GM23248 (cell line): ENCODE measurements around the gene CFAP54. TPM values are rescaled to one million over a fixed set of nuclear protein-coding genes. Genes with fewer than 3 reads are reported as not detected.

ENCODE experiments used
- DNase-seq: peaks from one replicate; pipeline ENCODE4 v3.0.0-alpha.2; 2015
- H2AFZ ChIP-seq: fragments of 200-600 bp; sonication (generic); 2 replicates; pipeline ENCODE4 v1.6.1; 2016; ENCODE audit warnings: antibody characterized with exemption
- H3F3A ChIP-seq: fragments of 200-600 bp; sonication (generic); 2 replicates; pipeline ENCODE4 v1.6.1; 2016; ENCODE audit warnings: mild to moderate bottlenecking, antibody characterized with exemption, mixed run types; ENCODE audit not compliant: insufficient read depth
- H3K27ac ChIP-seq: fragments of 200-600 bp; sonication (generic); 2 replicates; pipeline ENCODE4 v1.5.1; 2016; ENCODE audit warnings: mild to moderate bottlenecking
- H3K27me3 ChIP-seq: fragments of 200-600 bp; sonication (generic); replicated peaks from 2 replicates; pipeline ENCODE4 v1.6.1; 2016; ENCODE audit warnings: mild to moderate bottlenecking; ENCODE audit not compliant: insufficient read depth
- H3K36me3 ChIP-seq: fragments of 200-600 bp; sonication (generic); 2 replicates; pipeline ENCODE4 v1.6.1; 2016; ENCODE audit warnings: low read depth, mild to moderate bottlenecking
- H3K4me1 ChIP-seq: fragments of 200-600 bp; sonication (generic); 2 replicates; pipeline ENCODE4 v1.6.1; 2016; ENCODE audit warnings: mild to moderate bottlenecking; ENCODE audit not compliant: insufficient read depth
- H3K4me2 ChIP-seq: fragments of 200-600 bp; sonication (generic); one replicate; pipeline ENCODE4 v1.6.1; 2016; ENCODE audit warnings: mild to moderate bottlenecking; ENCODE audit not compliant: unreplicated experiment
- H3K4me3 ChIP-seq: fragments of 200-600 bp; sonication (generic); 2 replicates; pipeline ENCODE4 v1.5.1; 2016; ENCODE audit warnings: mild to moderate bottlenecking
- H3K79me2 ChIP-seq: fragments of 200-600 bp; sonication (generic); 2 replicates; pipeline ENCODE4 v1.6.1; 2016; ENCODE audit warnings: mild to moderate bottlenecking; ENCODE audit not compliant: insufficient read depth
- H3K9ac ChIP-seq: fragments of 200-600 bp; sonication (generic); 2 replicates; pipeline ENCODE4 v1.6.1; 2016; ENCODE audit warnings: mild to moderate bottlenecking
- H3K9me2 ChIP-seq: fragments of 200-600 bp; sonication (generic); 2 replicates; pipeline ENCODE4 v1.6.1; 2016; ENCODE audit warnings: mixed run types, mild to moderate bottlenecking, moderate library complexity; ENCODE audit not compliant: insufficient read depth
- H3K9me3 ChIP-seq: fragments of 200-600 bp; sonication (generic); one replicate; pipeline ENCODE4 v1.6.1; 2017; ENCODE audit warnings: low read depth
- H4K20me1 ChIP-seq: fragments of 200-600 bp; sonication (generic); 2 replicates; pipeline ENCODE4 v1.6.0; 2016; ENCODE audit not compliant: insufficient read depth
- EZH2 ChIP-seq: fragments of 200-600 bp; sonication (generic); IDR thresholded peaks from 2 replicates; pipeline ENCODE4 v1.6.1; 2018; ENCODE audit warnings: antibody characterized with exemption, mild to moderate bottlenecking; ENCODE audit not compliant: insufficient read depth, poor library complexity, severe bottlenecking
- EZH2phosphoT487 ChIP-seq: fragments of 200-600 bp; sonication (generic); IDR thresholded peaks from 2 replicates; pipeline ENCODE4 v1.6.1; 2018; ENCODE audit warnings: antibody characterized with exemption, moderate library complexity, mild to moderate bottlenecking, low read depth; ENCODE audit not compliant: insufficient read depth
- WGBS, 2 experiments: methylation state at CpG; one replicate each; pipeline ENCODE4 v1.1.6; 2015 to 2017; ENCODE audit warnings: low lambda C conversion rate in 2 of 2, low coverage in 1 of 2; ENCODE audit errors: missing lambda C conversion rate in 2 of 2; 5-methylcytosine and 5-hydroxymethylcytosine counted together
- in situ Hi-C: fragments of 300-500 bp; cut with MboI; formaldehyde crosslinking; loops from 2 replicates; pipeline ENCODE4 v1.15.0; 2020
- polyA plus RNA-seq: library from polyadenylated mRNA; unstranded; fragments of >200 nt; fragmentation: Nextera tagmentation; extraction: Ambion mirVana; gene quantifications from 2 replicates; pipeline ENCODE4 v1.2.1, GENCODE V29; 2016
- total RNA-seq: library from RNA; depleted of rRNA; stranded (reverse); fragments of >200 nt; shearing (Covaris generic); gene quantifications from 2 replicates; pipeline ENCODE4 v1.2.3, GENCODE V29; 2014

Gene CFAP54
- total and polyA plus RNA-seq, 2 experiments from 2014 or later = 0.32 to 1.2 TPM

- Histone ChIP-seq H3K4me1 (peaks cover 12% of the 10 kb centered on the region), H3K36me3 (no peaks in the 10 kb centered on the region), H3K79me2 (no peaks in the 10 kb centered on the region), H2AFZ (no peak overlapping the region), H3K9me2 (no peaks in the 10 kb centered on the region), H3K4me2 (no peak overlapping the region), H3K27me3 (no peaks in the 10 kb centered on the region), H4K20me1 (no peaks in the 10 kb centered on the region), H3F3A (peaks cover 11% of the 10 kb centered on the region; the same call in 1 of the 2 replicates), H3K9me3 (no peaks in the 10 kb centered on the region), H3K27ac (no peak overlapping the region), H3K9ac (no peak overlapping the region), H3K4me3 (no peak overlapping the region)
- in situ Hi-C loops = no loop called here
- 10% methylated on average over 3 of the region's 3 CpGs for WGBS, 2 experiments
- DNase-seq = no peak
- TF ChIP-seq EZH2 (no peak), EZH2phosphoT487 (no peak)
Observed at GRCh38 chr12:96808587-96808986, 319.2 kb downstream of the CFAP54 start.

- no peaks in the 10 kb centered on the region for H3K9me3 ChIP-seq
- H3K36me3 ChIP-seq = no peaks in the 10 kb centered on the region
- no peak overlapping the region for H3K4me3 ChIP-seq
- TF ChIP-seq EZH2phosphoT487 = no peak
- TF ChIP-seq EZH2 = no peak
- no peak overlapping the region; the same call in 1 of the 2 replicates for H2AFZ ChIP-seq
- peaks cover 11% of the 10 kb centered on the region; the same call in 1 of the 2 replicates for H3F3A ChIP-seq
- H3K9ac ChIP-seq = no peak overlapping the region
- no peaks in the 10 kb centered on the region for H4K20me1 ChIP-seq
- in situ Hi-C loops = no loop called here
- no peak overlapping the region for H3K4me2 ChIP-seq
- no peak overlapping the region for H3K27ac ChIP-seq
- H3K4me1 ChIP-seq = peaks cover 12% of the 10 kb centered on the region
- no peaks in the 10 kb centered on the region for H3K27me3 ChIP-seq
- H3K9me2 ChIP-seq = no peaks in the 10 kb centered on the region
- H3K79me2 ChIP-seq = no peaks in the 10 kb centered on the region
- DNase-seq = no peak
Observed at GRCh38 chr12:96809522-96809921, 320.1 kb downstream of the CFAP54 start.

GRCh38 chr12:96810057-96810456 lies 320.7 kb downstream of the CFAP54 start:
- DNase-seq = no peak
- peaks cover 11% of the 10 kb centered on the region; the same call in 1 of the 2 replicates for H3F3A ChIP-seq
- TF ChIP-seq EZH2phosphoT487 (no peak), EZH2 (no peak)
- H3K9me2 ChIP-seq = no peaks in the 10 kb centered on the region
- no peaks in the 10 kb centered on the region for H3K79me2 ChIP-seq
- no peak overlapping the region for H3K4me3 ChIP-seq
- 34 to 49% methylated on average over 2 of the region's 2 CpGs for WGBS, 2 experiments
- H2AFZ ChIP-seq = peak overlapping the region; percentile 37
- H3K27ac ChIP-seq = 0 out of 2 replicates have a peak overlapping the region, but pooled peaks have one; percentile 54
- no peaks in the 10 kb centered on the region for H3K36me3 ChIP-seq
- H3K9ac ChIP-seq = no peak overlapping the region
- no peaks in the 10 kb centered on the region for H3K27me3 ChIP-seq
- H4K20me1 ChIP-seq = no peaks in the 10 kb centered on the region
- in situ Hi-C loops = no loop called here
- peaks cover 12% of the 10 kb centered on the region for H3K4me1 ChIP-seq
- no peak overlapping the region for H3K4me2 ChIP-seq
- H3K9me3 ChIP-seq = no peaks in the 10 kb centered on the region

GRCh38 chr12:96810477-96810876 lies 321.1 kb downstream of the CFAP54 start:
- H3F3A ChIP-seq = peaks cover 11% of the 10 kb centered on the region; the same call in 1 of the 2 replicates
- H3K4me3 ChIP-seq = no peak overlapping the region
- in situ Hi-C loops = no loop called here
- peak overlapping the region; percentile 37 for H2AFZ ChIP-seq
- no peak overlapping the region for H3K9ac ChIP-seq
- H3K79me2 ChIP-seq = no peaks in the 10 kb centered on the region
- no peaks in the 10 kb centered on the region for H3K36me3 ChIP-seq
- no peaks in the 10 kb centered on the region for H4K20me1 ChIP-seq
- H3K9me3 ChIP-seq = no peaks in the 10 kb centered on the region
- peak overlapping the region; percentile 48 for H3K4me2 ChIP-seq
- no peak for TF ChIP-seq EZH2phosphoT487
- no peak for TF ChIP-seq EZH2
- peaks cover 12% of the 10 kb centered on the region for H3K4me1 ChIP-seq
- H3K27ac ChIP-seq = peak overlapping the region; percentile 54
- no peaks in the 10 kb centered on the region for H3K27me3 ChIP-seq
- 47 to 69% methylated on average over 3 of the region's 3 CpGs for WGBS, 2 experiments
- DNase-seq = peak; percentile 37
- H3K9me2 ChIP-seq = no peaks in the 10 kb centered on the region

GRCh38 chr12:96811083-96811482 lies 321.7 kb downstream of the CFAP54 start:
- H4K20me1 ChIP-seq = no peaks in the 10 kb centered on the region
- no peaks in the 10 kb centered on the region for H3K27me3 ChIP-seq
- no peaks in the 10 kb centered on the region for H3K9me2 ChIP-seq
- H3K9ac ChIP-seq = no peak overlapping the region
- WGBS, 2 experiments = 15 to 23% methylated on average over 3 of the region's 3 CpGs
- H3K27ac ChIP-seq = peak overlapping the region; percentile 54
- peaks cover 12% of the 10 kb centered on the region for H3K4me1 ChIP-seq
- H3K9me3 ChIP-seq = no peaks in the 10 kb centered on the region
- H3F3A ChIP-seq = peaks cover 11% of the 10 kb centered on the region; the same call in 1 of the 2 replicates
- no peaks in the 10 kb centered on the region for H3K36me3 ChIP-seq
- H3K79me2 ChIP-seq = no peaks in the 10 kb centered on the region
- H3K4me2 ChIP-seq = peak overlapping the region; percentile 48
- TF ChIP-seq EZH2 = no peak
- TF ChIP-seq EZH2phosphoT487 = no peak
- H2AFZ ChIP-seq = peak overlapping the region; percentile 37
- in situ Hi-C loops = no loop called here
- no peak overlapping the region for H3K4me3 ChIP-seq
- peak; percentile 84 for DNase-seq
